GM12873 (cell line): Measurements from ENCODE around the gene STOML2.

Source experiments
- TF ChIP-seq, protein P1 (sequence below): IDR thresholded peaks from 2 replicates; pipeline ENCODE4 v1.5.1; 2012; ENCODE audit warnings: low read depth, mild to moderate bottlenecking, moderate library complexity, low read length, control low read depth; ENCODE audit not compliant: insufficient read depth; ENCODE audit errors: missing control alignments

STOML2 gene

DNA sequence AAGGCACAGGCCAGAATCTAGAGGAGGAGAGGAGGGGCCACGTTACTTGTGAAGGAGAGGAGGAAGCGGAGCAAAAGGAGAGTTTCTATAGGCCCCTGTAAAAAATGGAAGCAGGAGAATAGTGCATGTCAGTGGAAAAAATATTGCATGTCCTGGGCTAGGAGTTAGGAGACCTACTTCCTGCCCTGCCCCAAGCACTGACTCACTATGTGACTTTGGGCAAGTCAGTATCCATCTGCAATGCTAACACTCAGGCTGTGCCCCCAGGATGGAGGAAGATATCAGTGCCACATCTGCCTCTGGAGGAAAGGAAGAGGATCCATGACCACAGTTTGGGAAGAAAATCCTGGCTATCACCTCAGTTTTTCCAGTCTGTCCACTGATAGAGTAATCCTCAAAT, 13.5 kb downstream of the STOML2 start:
- TF ChIP-seq, protein P1, sequence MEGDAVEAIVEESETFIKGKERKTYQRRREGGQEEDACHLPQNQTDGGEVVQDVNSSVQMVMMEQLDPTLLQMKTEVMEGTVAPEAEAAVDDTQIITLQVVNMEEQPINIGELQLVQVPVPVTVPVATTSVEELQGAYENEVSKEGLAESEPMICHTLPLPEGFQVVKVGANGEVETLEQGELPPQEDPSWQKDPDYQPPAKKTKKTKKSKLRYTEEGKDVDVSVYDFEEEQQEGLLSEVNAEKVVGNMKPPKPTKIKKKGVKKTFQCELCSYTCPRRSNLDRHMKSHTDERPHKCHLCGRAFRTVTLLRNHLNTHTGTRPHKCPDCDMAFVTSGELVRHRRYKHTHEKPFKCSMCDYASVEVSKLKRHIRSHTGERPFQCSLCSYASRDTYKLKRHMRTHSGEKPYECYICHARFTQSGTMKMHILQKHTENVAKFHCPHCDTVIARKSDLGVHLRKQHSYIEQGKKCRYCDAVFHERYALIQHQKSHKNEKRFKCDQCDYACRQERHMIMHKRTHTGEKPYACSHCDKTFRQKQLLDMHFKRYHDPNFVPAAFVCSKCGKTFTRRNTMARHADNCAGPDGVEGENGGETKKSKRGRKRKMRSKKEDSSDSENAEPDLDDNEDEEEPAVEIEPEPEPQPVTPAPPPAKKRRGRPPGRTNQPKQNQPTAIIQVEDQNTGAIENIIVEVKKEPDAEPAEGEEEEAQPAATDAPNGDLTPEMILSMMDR = no peak

DNA sequence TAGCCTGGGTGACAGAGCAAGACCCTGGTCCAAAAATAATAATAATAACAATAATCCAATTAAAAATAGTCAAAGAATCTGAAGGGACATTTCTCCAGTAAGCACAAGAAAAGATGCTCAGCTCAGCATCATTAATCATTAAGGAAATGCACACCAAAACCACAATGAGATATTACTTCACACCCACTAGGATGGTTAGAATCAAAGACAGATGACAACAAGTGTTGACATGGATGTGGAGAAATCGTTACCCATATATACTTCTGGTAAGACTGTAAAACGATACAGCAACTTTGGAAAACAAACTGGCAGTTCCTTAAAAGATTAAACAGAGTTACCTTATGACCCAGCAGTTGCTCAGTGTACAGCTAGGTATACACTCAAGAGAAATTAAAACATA, 17.9 kb downstream of the STOML2 start:
- TF ChIP-seq, protein P1 = no peak

DNA sequence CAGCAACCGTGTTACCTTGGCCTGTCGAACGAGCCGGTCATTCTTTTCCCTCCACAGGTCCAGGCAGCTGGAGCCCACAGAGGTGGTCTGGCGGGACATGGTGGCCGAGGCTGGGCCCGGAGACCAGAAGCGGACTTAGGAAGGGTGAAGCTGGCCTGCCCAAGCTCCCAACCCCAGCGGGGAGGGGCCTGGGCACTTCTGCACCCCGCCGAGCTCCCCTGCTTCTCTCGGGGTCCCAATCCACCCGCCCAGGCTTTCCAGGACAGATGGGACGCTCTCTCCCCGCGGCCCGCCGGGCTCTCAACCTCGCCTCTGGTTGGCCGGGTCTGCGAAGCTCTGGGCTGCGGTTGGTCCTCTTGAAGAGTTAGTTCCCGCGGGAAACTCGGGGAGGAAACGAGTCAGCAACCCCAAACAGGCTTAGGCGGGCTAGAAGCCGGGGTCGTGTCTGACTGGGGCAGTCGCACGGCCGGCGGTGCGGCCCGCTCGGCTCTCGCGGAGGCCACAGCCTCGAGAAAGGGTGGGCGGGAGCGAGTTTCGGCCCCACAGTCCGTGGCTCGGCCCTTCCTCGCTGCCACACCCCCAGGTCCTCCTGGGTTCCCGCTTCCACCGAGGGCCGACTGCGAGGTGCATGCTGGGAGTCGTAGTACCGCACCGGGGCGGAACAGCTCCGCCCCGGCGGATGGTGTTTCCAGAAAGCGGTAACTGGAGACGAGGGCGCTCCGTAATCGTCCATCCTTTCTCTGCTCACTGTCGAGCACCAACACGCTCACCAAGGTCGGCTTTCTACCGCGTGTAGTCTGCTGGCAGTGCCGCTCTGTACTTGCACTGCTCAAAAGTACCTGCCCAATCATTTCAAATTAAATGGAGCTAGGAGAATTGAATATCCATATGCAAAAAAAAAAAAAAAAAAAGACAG, 23.2 kb downstream of the STOML2 start, which contains the start of gene FANCG:
TSS of gene FANCG (minus strand) at position 517 of the 916 bp plus-strand sequence. CDS start at position 99, 418 bp downstream.
- TF ChIP-seq, protein P1 = no peak

DNA sequence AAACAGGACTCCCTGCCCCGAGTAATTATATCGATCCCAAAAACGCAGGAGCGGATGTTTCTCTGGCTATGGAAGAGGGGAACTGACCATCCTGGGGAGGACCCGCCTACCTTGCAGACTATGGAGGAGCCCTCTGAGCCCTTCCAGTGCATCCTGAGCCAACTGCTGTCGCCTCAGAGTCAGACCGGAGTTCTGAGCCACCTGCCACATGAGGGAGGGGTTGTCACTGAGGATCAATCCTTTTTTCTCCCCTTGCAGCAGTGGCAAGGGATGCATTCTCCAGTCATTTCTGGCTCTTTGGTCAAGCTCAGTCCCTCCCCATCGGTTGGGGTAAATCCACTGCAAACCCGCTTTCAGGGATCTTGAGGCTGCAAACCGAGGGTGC, 23.9 kb downstream of the STOML2 start:
- TF ChIP-seq, protein P1 = no peak

DNA sequence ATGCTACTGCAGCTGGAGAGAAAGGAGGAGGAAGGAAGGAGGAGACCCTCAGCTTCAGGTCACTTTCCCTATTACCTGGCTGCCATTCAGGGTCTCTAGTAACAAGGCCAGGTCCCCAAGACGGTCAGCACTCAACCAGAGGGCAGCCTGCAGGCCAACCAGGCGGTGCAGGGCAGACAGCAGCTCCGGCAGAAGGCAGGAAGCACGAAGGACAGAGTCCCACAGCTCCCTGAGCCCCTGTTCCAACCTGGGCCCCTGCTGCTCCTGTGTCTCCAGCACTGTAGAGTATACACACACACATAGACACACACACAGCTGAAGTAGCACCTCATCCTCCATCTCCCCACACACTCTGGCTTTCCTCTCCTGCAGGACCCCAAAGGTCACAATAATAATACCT, 24.9 kb downstream of the STOML2 start:
- TF ChIP-seq, protein P1 = no peak

DNA sequence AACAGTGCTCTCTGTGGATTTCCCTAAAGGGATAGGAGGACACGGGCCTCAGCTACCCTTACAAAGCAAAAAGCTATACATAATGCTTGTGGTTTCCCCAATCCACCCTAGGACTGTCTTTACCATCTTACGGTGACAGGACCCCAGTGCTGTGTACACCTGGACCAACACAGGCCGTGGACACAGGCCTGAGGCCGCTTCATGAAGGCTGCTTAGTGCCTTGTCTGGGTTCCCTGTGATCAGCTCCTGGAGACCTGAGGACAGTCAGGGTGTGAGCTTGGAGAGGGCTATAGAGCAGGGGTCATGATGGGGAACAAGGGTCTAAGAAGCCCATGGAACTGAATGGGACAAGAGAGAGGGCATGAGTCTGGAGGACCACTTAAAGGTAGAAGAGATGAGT, 26.1 kb downstream of the STOML2 start:
- TF ChIP-seq, protein P1 = no peak

DNA sequence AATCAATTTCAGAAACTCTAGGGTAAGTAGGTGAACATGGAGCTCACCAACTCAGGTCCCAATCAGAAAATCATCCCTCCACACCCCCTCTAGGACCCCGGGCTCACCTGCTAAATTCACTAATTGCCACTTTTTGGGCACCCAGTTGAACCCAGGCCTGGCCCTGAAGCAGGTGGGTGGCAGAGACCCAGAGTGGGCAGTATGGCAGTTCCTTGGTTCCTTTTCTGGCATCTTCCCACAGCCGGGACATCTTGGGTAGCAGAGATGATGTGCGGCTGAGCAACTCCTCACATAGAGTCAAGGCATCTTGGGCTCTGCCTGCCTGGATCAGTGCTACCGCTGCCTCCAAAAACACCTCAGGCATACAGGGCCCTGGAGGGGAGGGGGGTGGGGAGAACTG, 27.6 kb downstream of the STOML2 start:
- TF ChIP-seq, protein P1 = no peak
